Adrenal gland (tissue), 5 donors: ENCODE measurements around the gene SH3GL2.

Source experiments
- CTCF ChIP-seq, 6 experiments: fragments of 450-650 bp in 4 of 6; fragments of 200-600 bp in 2 of 6; sonication (generic) in 1 of 6; IDR thresholded peaks; 1 replicate in 5 of 6; 2 replicates in 1 of 6; pipeline versions ENCODE4 v1.5.1 to v1.8.0; 2016 to 2021; ENCODE audit warnings: antibody characterized with exemption in 6 of 6, mild to moderate bottlenecking in 2 of 6, moderate library complexity in 1 of 6
- POLR2A ChIP-seq, 2 donors: fragments of 450-650 bp; IDR thresholded peaks; one replicate each; pipeline ENCODE4 v1.6.1; 2017; ENCODE audit warnings: antibody characterized with exemption in 2 of 2, mild to moderate bottlenecking in 2 of 2, moderate library complexity in 1 of 2
- donor health status: DM: no; HTN: no; CAD: no.

- TF ChIP-seq CTCF (IDR thresholded peaks at IDR 0.05) (no peak), POLR2A (IDR thresholded peaks at IDR 0.05) (no peak)
Observed at GRCh38 chr9:17587113-17587512, 8.2 kb downstream of the SH3GL2 start.
